ENCODE results near the gene EGLN1.
"Not testable (repeated sequence)": the region's sequence is repeated elsewhere in the genome, so short reads cannot be mapped to it uniquely, and the experiment has no call there.

Gene EGLN1

GRCh38 chr1:231421971-231422797, at the start of gene EGLN1:
TSS of gene EGLN1 (minus strand) at chr1:231422287. CDS start at chr1:231421888, 399 bp downstream.
- peak; percentile 81 for DNase-seq

GRCh38 chr1:231471500-231471899, 49.4 kb upstream of the EGLN1 start:
- not testable (repeated sequence) for DNase-seq

- DNase-seq, result not testable (repeated sequence)
These were observed 48.9 kb upstream of the EGLN1 start for GRCh38 chr1:231471027-231471426.

GRCh38 chr1:231467986-231468385, 45.9 kb upstream of the EGLN1 start:
- no peak for DNase-seq

GRCh38 chr1:231465051-231465450, 43.0 kb upstream of the EGLN1 start:
- DNase-seq, result no peak

- DNase-seq, result no peak
These were observed 41.5 kb upstream of the EGLN1 start for GRCh38 chr1:231463541-231463940.

GRCh38 chr1:231460614-231461013, 38.5 kb upstream of the EGLN1 start:
- DNase-seq, result no peak

GRCh38 chr1:231459438-231459837, 37.4 kb upstream of the EGLN1 start:
- not testable (repeated sequence) for DNase-seq

GRCh38 chr1:231457956-231458355, 35.9 kb upstream of the EGLN1 start:
- DNase-seq, result not testable (repeated sequence)

GRCh38 chr1:231454133-231454532, 32.0 kb upstream of the EGLN1 start:
- DNase-seq, result not testable (repeated sequence)

- no peak for DNase-seq
These were observed 24.1 kb upstream of the EGLN1 start for GRCh38 chr1:231446138-231446537.

GRCh38 chr1:231444059-231444458, 22.0 kb upstream of the EGLN1 start:
- no peak for DNase-seq

- DNase-seq, result no peak
These were observed 21.3 kb upstream of the EGLN1 start for GRCh38 chr1:231443363-231443762.

- DNase-seq, result no peak
These were observed 20.6 kb upstream of the EGLN1 start for GRCh38 chr1:231442735-231443134.

GRCh38 chr1:231432996-231433395, 10.9 kb upstream of the EGLN1 start:
- no peak for DNase-seq

- DNase-seq, result no peak
These were observed 9.8 kb upstream of the EGLN1 start for GRCh38 chr1:231431665-231432415.

- not testable (repeated sequence) for DNase-seq
These were observed 8.7 kb upstream of the EGLN1 start for GRCh38 chr1:231430678-231431352.

- DNase-seq, result no peak
These were observed 6.3 kb upstream of the EGLN1 start for GRCh38 chr1:231428377-231428776.

- DNase-seq, result no peak
These were observed 3.1 kb upstream of the EGLN1 start for GRCh38 chr1:231424950-231425805.

GRCh38 chr1:231423648-231424047, 1.6 kb upstream of the EGLN1 start:
- DNase-seq, result no peak

GRCh38 chr1:231422798-231423309, 767 bp upstream of the EGLN1 start:
- DNase-seq, result no peak

GRCh38 chr1:231421546-231421970, 529 bp downstream of the EGLN1 start:
- DNase-seq, result peak; percentile 56
